SJSA1 (cell line): Measurements from ENCODE around the gene EMID1. TPM values are rescaled to one million over a fixed set of nuclear protein-coding genes. Genes with fewer than 3 reads are reported as not detected.
"Not testable (repeated sequence)": the region's sequence is repeated elsewhere in the genome, so short reads cannot be mapped to it uniquely, and the experiment has no call there.

ENCODE experiments used
- DNase-seq, 2 experiments: peaks; one replicate each; pipeline ENCODE4 v3.0.0-alpha.2; 2015 to 2020; ENCODE audit warnings: low spot score in 2 of 2, low read depth in 1 of 2
- H3K27ac ChIP-seq: fragments of 250-450 bp; sonication (Bioruptor Pico); 2 replicates; pipeline ENCODE4 v1.5.1; 2020; ENCODE audit warnings: mild to moderate bottlenecking, moderate library complexity
- H3K27me3 ChIP-seq: fragments of 250-450 bp; sonication (Bioruptor Pico); replicated peaks from 2 replicates; pipeline ENCODE4 v1.5.1; 2020; ENCODE audit warnings: mild to moderate bottlenecking, moderate library complexity
- H3K36me3 ChIP-seq: fragments of 250-450 bp; sonication (Bioruptor Pico); 2 replicates; pipeline ENCODE4 v1.5.1; 2020; ENCODE audit warnings: mild to moderate bottlenecking
- H3K4me1 ChIP-seq: fragments of 250-450 bp; sonication (Bioruptor Pico); replicated peaks from 2 replicates; pipeline ENCODE4 v1.6.1; 2021; ENCODE audit warnings: mild to moderate bottlenecking
- H3K4me3 ChIP-seq: fragments of 250-450 bp; sonication (Bioruptor Pico); 2 replicates; pipeline ENCODE4 v1.5.1; 2020; ENCODE audit warnings: mild to moderate bottlenecking
- H3K9me3 ChIP-seq: fragments of 250-450 bp; sonication (Bioruptor Pico); replicated peaks from 2 replicates; pipeline ENCODE4 v1.5.1; 2020; ENCODE audit warnings: mild to moderate bottlenecking
- total RNA-seq: library from RNA; depleted of rRNA; stranded (reverse); fragments of >200 nt; shearing (Covaris generic); gene quantifications from 2 replicates; pipeline ENCODE4 v1.2.3, GENCODE V29; 2014

EMID1 gene
- total RNA-seq, 1 experiment from 2014 or later: 45.6 TPM

DNA sequence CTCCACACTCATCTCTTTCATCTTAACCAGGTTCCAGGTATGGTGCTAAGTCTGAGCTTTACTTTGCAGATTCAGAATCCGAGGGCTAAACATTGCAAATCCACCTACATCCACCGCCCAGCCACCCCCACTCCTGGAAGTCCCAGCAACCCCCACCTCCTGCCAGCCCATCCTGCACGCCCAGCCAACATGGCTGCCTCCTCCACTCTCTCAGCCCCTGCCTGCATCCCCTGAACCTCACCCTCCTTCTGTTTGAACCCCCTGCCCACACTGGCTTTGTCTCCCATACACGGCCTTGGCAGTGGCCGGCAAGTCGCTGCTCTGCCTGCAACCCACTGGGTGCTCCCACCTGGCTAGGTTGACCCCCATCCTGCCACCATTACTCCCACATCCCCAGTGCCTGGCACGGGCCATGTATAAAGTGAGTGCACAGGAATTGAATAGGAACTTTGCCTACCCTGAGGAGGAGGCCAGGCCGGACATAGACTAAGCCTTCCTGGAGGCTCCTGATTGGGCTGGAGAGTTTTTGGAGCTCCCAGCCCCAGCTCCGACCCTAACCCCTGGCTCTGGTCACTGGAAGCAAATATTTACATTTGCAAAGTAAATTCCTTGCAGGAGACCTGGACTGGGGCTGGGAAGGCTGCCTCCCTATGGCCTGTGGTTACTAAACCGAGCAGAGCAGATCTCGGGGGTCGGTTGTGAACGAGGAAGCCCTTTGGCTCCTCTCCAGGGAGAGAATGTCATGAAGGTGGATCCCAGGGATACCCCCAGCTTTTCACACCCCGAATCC lies 14.4 kb downstream of the EMID1 start:
- no peak for DNase-seq
- Histone ChIP-seq H3K27ac (no peak overlapping the region), H3K9me3 (no peaks in the 10 kb centered on the region), H3K27me3 (no peaks in the 10 kb centered on the region), H3K36me3 (peaks cover 10% of the 10 kb centered on the region), H3K4me3 (no peak overlapping the region), H3K4me1 (peaks cover 28% of the 10 kb centered on the region)

DNA sequence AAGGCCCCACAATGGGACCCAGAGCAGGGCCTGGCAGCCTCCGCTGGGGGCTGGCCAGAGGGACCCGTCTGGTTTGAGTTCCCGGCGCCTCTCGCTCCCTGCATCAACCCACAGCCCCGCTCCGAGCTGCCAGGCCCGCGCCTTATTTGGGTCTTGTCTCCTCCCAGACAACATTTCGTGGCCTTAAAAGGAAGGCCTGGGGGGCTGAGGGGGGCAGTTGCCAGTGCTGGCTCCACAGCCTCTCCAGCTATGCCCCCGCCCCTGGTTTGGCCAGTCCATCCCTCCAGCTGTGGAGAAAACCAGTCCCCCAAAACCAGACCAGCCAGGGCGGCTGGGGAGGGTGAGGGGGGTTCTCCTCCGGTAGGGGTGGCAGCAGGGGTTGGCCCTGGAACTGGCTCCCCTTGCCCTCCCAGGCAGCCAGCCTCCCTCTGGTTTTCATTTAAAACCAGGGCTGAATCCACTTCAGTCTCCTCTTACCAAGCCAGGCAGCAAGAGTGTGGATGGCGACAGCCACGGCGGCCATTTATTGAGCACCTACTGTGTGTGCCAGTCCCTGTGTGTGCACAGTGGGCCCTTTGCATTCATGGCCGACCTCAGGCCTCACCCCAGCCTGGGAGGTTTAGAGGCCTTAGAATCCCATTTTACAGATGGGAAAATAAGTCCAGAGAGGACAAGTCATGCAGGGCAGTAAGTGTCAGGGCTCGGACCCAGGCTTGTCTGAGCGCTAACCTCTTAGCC lies 18.6 kb downstream of the EMID1 start:
- peaks cover 37% of the 10 kb centered on the region for H3K4me1 ChIP-seq
- no peak overlapping the region for H3K4me3 ChIP-seq
- DNase-seq: no peak
- no peaks in the 10 kb centered on the region for H3K9me3 ChIP-seq
- no peak overlapping the region for H3K27ac ChIP-seq
- no peaks in the 10 kb centered on the region; the same call in 1 of the 2 replicates for H3K36me3 ChIP-seq
- H3K27me3 ChIP-seq: no peaks in the 10 kb centered on the region

DNA sequence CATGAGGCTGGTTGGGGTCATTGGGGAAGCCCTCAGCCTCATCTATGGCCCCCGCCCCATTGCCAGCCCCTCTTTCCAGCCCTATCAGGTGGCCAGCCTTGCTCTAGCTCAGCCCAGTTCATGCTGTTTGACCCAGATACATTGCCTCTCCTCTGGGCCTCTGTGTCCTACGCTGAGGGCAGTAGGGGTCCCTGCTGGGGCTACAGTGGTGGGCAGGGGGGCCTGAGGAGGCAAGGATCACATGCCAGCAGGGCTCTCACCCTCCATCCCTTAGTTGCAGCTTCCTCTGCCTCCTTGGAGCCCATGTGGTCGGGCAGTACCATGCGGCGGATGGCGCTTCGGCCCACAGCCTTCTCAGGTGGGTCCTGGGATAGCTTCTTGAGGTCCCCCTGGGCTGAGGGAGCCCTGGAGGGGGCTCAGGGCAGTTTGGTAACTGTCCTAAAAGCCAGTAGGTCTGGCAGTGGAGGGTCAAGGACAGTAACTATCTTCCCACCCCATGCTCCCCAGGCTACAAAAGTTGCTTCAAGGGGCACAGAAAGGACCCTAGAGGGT lies 19.2 kb downstream of the EMID1 start:
- H3K4me1 ChIP-seq: peaks cover 37% of the 10 kb centered on the region
- no peaks in the 10 kb centered on the region for H3K27me3 ChIP-seq
- H3K9me3 ChIP-seq: no peaks in the 10 kb centered on the region
- no peaks in the 10 kb centered on the region; the same call in 1 of the 2 replicates for H3K36me3 ChIP-seq
- DNase-seq: no peak
- H3K4me3 ChIP-seq: no peak overlapping the region
- H3K27ac ChIP-seq: no peak overlapping the region

DNA sequence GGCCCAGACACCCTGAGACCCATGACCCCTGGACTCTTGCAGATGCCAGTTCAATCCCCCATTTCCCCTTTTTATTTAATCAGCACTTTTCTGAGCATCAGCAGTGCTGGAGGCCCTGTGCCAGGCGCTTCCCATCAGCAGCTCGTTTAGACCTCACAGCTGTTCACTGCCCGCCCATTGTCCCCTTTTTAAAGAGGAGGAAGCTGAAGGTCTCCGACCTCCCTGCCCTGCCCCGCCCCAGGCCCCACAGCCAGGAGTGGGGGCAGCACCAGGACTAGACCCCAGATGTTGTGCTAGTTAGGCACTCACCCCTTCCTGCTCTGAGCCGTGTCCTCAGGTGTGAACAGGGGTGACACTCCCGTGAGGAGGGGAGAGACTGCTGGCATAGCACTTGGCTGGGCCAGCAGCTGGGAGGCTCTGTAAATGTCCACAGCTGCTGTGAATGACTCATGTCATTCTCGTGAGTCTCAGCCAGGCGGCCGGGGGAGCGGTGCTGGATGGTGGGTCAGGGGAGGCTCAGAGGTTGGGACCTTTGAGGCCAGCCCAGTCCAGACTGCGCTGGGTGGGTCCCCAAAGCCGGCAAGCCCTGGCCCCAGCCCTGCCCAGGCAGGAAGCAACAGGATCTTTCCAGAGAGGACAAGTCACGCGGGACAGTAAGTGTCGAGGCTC lies 19.9 kb downstream of the EMID1 start:
- H3K4me3 ChIP-seq: no peak overlapping the region
- no peaks in the 10 kb centered on the region for H3K27me3 ChIP-seq
- H3K27ac ChIP-seq: no peak overlapping the region
- peak; percentile 34 to 52 for DNase-seq
- peaks cover 31% of the 10 kb centered on the region for H3K4me1 ChIP-seq
- no peaks in the 10 kb centered on the region; the same call in 1 of the 2 replicates for H3K36me3 ChIP-seq
- H3K9me3 ChIP-seq: no peaks in the 10 kb centered on the region

DNA sequence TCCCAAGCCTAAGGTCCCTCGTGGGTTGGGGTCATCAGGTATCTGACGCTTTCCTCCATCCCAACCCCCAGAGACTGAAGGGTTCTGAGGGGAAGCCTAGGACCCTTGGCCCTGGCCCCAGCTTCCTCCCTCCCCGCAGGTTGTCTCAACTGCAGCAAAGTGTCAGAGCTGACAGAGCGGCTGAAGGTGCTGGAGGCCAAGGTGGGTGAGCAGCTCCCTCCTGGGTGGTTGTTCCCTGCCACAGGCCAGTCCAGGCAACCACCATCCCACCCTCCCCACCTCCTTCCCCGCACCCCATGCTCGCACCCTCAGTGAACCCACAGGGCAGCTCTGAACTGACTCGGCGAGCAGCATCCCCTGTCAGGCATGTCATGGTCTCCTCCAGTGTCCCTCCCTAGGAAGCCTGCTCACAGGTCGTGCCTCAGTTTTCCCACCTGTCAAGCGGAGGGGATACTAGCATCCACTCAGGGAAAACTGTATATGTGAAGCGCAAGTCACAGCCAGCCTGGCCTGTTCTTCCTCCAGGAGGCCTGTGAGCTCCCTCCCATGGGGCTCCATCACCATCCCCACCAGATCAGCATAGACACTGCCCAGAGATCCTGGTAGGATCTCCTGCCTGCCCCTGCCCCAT lies 20.8 kb downstream of the EMID1 start:
- H3K4me1 ChIP-seq: peaks cover 27% of the 10 kb centered on the region
- no peaks in the 10 kb centered on the region for H3K9me3 ChIP-seq
- no peak overlapping the region for H3K27ac ChIP-seq
- no peaks in the 10 kb centered on the region for H3K27me3 ChIP-seq
- DNase-seq: no peak
- no peaks in the 10 kb centered on the region; the same call in 1 of the 2 replicates for H3K36me3 ChIP-seq
- no peak overlapping the region for H3K4me3 ChIP-seq

DNA sequence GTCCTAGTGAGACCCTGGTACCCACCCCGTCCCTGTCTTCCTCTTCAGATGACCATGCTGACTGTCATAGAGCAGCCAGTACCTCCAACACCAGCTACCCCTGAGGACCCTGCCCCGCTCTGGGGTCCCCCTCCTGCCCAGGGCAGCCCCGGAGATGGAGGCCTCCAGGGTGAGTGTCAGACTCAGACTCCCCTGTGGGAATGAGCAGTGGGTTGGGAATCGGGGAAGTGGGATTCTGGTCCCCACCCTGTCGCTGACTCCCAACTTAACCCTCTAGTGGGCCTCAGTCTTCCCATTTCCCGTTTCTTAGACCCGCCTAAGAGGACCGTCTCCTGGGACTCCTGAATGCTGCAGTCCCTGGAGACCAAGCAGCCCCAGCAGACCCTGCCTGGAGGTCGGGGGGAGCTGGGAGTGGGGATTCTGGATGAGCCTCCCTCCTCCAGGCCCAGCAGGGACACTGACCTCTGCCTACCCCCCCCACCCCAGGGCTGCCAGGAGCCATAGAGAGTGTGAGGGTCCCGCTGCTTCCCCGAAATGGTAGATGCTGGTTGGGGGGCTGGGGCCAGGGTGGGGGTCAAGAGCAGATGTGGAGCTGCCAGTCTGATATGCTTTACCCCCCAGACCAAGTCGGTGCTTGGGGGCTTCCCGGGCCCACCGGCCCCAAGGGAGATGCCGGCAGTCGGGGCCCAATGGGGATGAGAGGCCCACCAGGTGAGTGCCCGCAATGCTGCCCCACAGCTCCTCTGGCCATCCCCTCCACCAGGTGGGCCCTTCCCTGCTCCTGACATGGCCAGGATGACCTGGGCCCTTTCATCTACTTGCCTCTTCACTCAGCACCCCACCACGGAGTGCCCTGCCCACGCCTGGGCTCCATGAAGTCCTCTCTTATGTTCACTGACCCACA lies 25.5 kb downstream of the EMID1 start:
- Histone ChIP-seq H3K27ac (no peak overlapping the region), H3K36me3 (peaks cover 6% of the 10 kb centered on the region; the same call in 1 of the 2 replicates), H3K4me3 (no peak overlapping the region), H3K9me3 (no peaks in the 10 kb centered on the region), H3K27me3 (no peaks in the 10 kb centered on the region), H3K4me1 (no peaks in the 10 kb centered on the region)
- DNase-seq: no peak

DNA sequence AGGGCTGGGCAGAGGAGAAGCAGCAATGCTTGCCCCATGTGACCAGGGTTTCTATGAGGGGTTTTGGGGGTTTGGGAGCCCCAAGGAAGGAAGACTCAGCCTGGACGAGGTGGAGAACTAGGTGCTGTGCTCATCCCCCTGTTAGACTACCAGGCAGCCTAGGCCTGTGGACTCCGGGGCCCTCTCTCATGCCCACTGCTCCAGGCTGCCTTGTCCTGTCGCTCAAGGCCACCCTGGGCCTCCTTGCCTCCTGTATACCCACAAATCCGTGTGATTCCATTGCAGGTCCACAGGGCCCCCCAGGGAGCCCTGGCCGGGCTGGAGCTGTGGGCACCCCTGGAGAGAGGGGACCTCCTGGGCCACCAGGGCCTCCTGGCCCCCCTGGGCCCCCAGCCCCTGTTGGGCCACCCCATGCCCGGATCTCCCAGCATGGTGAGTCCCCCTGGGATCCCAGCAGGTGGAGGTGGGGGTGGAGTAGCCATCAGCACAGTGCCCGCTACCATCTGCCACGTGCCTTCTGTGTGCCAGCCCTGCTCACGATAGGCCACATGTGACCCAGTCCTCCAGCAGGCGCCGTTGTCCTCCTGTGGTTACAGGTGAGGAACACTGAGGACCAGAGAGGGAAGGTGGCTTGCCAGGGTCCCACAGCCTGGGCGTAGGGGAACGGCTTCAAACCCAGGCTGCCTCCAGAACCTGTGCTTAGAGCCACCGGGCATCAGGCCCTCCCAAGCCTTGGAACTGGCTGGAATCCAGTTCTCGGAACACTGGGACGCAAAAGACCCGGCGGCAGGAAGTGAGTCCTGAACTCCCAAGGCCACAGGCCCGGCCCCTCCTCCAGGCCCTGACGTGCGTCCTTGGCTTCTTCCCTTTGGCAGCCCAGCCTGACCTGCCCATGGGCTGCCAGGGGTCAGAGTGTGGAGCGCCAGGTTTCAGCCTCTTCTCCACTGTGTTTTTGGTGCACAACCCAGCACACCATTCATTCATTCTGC lies 26.6 kb downstream of the EMID1 start:
- Histone ChIP-seq H3K9me3 (no peaks in the 10 kb centered on the region), H3K27ac (no peak overlapping the region), H3K36me3 (peaks cover 6% of the 10 kb centered on the region; the same call in 1 of the 2 replicates), H3K27me3 (no peaks in the 10 kb centered on the region), H3K4me1 (no peaks in the 10 kb centered on the region), H3K4me3 (no peak overlapping the region)
- DNase-seq: no peak

DNA sequence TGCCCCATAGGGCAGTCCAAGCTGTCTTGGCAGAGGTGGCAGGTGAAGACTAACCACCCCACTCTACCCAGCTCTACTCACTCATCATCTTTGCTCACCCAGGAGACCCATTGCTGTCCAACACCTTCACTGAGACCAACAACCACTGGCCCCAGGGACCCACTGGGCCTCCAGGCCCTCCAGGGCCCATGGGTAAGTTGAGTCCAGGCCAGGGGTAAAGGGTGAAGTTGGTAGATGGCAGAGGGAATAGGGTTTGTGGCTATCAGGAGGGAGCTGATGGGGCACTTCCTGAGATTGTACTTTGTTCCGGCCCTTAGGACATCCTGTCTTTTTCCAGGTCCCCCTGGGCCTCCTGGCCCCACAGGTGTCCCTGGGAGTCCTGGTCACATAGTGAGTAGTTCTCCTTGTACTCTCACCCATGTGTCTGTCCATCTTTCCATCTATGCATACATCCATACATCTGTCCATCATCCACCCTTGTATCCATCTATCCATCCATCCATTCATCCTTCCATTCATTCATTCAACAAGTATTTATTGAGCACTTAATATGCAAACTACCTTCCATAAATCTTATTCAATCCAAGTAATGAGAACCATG lies 27.7 kb downstream of the EMID1 start:
- H3K36me3 ChIP-seq: peaks cover 6% of the 10 kb centered on the region; the same call in 1 of the 2 replicates
- H3K9me3 ChIP-seq: no peaks in the 10 kb centered on the region
- H3K4me3 ChIP-seq: no peak overlapping the region
- no peaks in the 10 kb centered on the region for H3K27me3 ChIP-seq
- H3K4me1 ChIP-seq: no peaks in the 10 kb centered on the region
- H3K27ac ChIP-seq: no peak overlapping the region
- DNase-seq: no peak

DNA sequence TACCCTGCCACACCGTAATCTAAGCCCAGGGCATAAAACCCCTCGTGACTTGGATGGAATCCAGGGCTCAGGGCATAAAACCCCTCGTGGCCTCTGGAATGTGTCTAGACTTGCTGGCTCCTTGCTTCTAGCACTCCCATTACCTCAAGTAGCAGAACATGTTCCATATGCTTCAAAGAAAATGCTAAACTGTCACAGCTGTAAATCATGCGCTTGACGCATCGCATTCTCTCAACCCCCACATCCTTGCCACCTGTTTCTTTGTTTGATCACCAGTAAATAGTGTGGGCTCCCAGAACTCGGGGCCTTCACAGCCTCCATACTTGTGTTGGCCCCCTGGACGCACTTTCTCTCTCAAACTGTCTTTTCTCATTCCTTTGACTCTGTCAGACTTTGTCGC lies 34.8 kb downstream of the EMID1 start:
- DNase-seq, H3K27me3 ChIP-seq, H3K4me3 ChIP-seq, H3K4me1 ChIP-seq, H3K9me3 ChIP-seq, H3K27ac ChIP-seq: not testable (repeated sequence)
- H3K36me3 ChIP-seq: peaks cover 22% of the 10 kb centered on the region

DNA sequence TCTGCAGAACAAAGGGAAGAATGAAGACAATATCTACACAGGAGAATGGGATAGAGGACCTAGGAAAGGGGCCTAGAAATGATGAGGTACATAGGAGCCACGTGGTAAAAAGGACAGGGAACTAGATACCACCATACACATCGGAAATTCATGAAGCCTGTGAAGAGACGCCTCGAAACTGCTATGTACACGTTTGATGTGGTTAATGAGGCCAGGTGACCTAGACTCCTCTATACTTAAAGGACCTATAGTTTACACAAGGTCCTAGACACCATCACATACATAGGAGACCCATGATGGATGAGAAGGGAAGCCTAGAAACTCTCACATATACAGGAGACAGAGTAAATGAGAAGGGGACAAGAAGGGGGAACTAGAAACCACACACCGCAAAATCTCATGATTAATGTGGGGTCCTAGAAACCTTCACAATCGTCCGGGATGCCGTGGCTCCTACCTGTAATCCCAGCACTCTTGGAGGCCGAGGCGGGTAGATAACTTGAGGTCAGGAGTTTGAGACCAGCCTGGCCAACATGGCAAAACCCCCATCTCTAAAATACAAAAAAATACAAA lies 38.3 kb downstream of the EMID1 start:
- DNase-seq: no peak
- Histone ChIP-seq H3K27ac (no peak overlapping the region), H3K9me3 (no peaks in the 10 kb centered on the region; the same call in 1 of the 2 replicates), H3K27me3 (no peaks in the 10 kb centered on the region), H3K36me3 (peaks cover 22% of the 10 kb centered on the region), H3K4me3 (no peak overlapping the region), H3K4me1 (no peaks in the 10 kb centered on the region)
